ENCODE data around the gene MAP7D1. TPM values are rescaled to one million over a fixed set of nuclear protein-coding genes. Genes with fewer than 3 reads are reported as not detected.

MAP7D1 gene
- total RNA-seq, 1 donor from 2014 or later, result 383 TPM

GRCh38 chr1:36125129-36125991 is 30.6 kb upstream of the MAP7D1 start, which contains the start of gene COL8A2:
Gene COL8A2, minus strand, starts transcription at chr1:36125222. Its CDS starts 24,980 bp downstream, at chr1:36100242.
- DNase-seq (ENCODE audit: missing footprints) (no peak), ATAC-seq (peak; percentile 66)
- intact Hi-C loops (cut with DNase I), result no loop called here

DNA sequence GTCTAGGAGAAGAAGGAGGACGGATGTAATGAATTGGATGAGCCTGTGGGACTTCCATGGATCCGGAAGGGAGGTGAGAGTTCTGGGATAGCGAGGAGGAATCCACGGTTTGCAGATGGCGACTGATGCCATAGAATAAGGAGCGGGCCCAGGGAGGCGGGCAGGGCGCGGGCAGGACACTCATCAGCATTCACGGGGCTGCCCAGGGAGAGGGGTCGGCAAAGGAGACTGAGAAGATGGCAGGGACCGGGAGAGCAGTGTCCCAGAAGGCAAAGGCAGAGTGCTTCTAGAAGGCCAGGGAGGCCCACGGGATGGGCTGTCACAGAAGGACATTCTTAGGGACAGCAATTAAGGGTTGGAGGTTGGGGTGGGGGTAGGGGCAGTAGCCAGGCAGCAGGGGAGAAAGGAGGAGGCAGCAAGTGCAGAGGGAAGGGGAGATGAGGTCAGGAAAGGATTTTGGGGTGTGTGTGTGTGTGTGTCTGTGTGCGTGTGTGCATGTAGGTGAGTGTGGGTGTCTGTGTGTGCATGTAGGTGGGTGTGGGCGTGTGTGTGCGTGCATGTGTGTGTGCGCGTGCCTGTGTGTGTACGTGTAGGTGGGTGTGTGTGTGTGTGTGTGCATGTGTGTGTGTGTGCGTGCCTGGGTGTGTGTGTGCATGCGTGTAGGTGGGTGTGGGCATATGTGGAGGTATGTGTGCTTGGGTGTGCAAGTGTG is 29.8 kb upstream of the MAP7D1 start:
- ATAC-seq (no peak), DNase-seq (ENCODE audit: missing footprints) (no peak)
- intact Hi-C loops (cut with DNase I), result no loop called here

GRCh38 chr1:36126797-36127500 is 29.0 kb upstream of the MAP7D1 start:
- ATAC-seq, result no peak

DNA sequence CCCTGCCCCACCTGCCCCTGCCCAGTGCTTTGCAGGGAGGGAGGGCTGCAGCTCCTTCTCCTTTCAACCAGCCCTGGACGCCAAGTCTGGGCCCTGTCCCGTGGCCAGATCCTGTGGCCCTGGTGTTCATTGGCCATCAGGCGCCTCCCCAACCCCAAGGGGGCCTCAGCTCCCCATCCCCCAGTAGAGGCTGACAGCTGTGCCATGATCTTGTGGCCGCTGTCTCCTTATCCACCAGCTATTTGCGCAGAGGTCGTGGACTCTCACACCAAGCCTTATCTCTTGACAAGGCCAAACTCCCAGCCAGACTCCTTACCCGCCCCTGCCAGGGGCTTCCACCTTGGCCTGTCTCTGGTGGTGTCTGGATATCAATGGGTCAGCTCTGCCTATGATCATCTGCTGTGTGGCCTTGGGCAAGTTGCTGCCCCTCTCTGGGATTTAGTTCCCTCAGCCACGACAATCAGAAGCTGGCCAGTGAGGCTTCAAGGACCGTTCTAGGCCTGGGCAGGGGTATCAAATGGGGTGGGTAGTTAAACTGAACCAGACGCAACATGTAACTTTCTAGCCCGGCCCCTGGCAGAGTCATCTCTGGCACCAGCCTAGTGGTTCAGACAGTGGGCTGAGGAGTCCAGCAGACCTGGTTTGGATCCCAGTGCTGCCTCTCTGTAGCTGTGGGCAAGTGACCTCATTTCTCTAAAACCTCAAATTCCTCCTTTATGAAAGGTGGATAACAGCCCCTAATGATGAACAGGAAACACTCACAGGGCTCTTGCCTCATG is 27.6 kb upstream of the MAP7D1 start:
- ATAC-seq, result no peak
- DNase-seq (ENCODE audit: missing footprints), result no peak
- intact Hi-C loops (cut with DNase I), result no loop called here

More at GRCh38 chr1:36126797-36127500, 29.0 kb upstream of the MAP7D1 start:
- DNase-seq (ENCODE audit: missing footprints), result no peak
- intact Hi-C loops (cut with DNase I), result no loop called here

GRCh38 chr1:36128905-36129206 is 27.1 kb upstream of the MAP7D1 start:
- DNase-seq (ENCODE audit: missing footprints) (no peak), ATAC-seq (no peak)
- intact Hi-C loops (cut with DNase I), result no loop called here

DNA sequence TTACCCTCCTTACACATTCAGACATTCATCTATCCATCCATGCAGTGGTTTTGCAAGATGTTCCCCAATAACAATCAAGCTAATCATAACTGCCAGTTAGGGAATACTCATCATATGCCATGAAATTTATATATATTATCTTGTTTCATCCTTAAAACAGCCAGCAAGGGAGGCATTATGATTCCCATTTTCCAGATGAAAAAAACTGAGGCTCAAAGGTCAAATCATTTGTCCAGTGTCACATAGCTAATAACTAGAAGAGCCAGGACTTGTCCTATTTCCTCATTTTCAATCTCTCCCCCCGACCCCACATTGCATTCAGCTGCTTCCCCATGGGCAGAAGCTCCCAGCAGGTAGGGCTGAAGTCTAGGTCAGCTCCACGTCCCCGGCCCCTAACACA is 23.9 kb upstream of the MAP7D1 start:
- intact Hi-C loops (cut with DNase I), result no loop called here
- ATAC-seq (no peak), DNase-seq (ENCODE audit: missing footprints) (no peak)

DNA sequence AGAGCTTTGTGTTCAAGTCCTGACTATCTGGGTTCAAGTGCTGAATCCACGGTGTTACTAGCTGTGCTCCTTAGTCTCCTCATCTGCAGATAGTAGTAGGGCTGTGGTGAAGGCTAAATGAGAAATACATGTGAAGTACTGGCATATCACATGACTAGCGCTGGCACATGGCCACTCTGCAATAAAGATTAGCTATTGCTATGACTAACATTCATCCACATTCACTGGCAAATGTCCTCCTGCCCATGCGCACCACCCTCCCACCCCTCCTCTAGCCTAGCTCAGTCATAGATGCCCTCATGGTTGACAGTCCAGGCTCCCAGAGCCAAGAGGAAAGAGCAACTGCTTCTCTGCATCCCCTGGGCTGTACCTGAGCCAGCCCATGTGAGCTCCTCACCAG is 22.5 kb upstream of the MAP7D1 start:
- DNase-seq (ENCODE audit: missing footprints) (no peak), ATAC-seq (peak; percentile 34)
- intact Hi-C loops (cut with DNase I), result no loop called here

- intact Hi-C loops (cut with DNase I), result loop anchor here (2.0 kb wide), 1 partner anchor 35 kb away; no protein-coding TSS in a partner anchor
- DNase-seq (ENCODE audit: missing footprints) (no peak), ATAC-seq (no peak)
Measured at GRCh38 chr1:36134031-36134430, 21.9 kb upstream of the MAP7D1 start.

DNA sequence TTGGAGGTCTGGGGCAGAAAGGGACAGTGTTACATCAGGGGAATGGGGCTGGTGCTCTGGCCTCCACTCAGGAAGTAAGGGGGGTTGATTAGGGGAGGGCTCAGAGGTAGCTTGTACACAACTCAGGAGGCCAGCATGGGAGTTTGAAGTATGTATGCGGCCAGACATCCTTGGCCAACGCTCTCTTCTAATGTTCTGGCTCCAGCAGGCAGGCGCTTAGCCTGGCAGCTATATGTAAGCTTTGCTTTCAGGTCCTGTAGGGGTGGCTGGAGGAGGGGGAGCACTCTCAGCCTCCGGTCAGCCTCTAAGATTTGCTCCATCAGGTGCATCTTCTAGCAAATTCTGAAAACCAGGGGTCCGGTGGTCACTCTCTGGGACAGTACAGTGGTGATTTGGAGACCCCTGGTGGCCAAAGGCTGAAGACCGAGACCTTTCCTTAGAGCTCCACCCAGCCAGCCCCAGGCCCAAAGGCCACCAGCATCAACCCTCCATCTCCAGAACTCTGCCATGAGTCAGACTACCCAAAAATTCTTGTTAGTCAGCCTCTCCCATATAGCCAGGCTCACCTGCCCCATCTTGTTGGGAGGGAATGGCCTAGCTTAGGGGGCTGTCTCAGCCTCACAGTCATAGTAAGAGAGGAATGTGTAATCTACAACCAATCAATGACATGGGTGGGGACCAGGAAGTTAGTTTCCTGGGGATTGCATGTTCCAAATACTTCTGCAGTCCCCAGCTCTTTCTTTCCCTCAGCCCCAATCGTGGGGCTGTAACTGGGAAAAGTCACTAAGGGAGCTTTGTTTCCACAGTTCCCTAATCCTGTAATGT is 21.2 kb upstream of the MAP7D1 start:
- intact Hi-C loops (cut with DNase I), result loop anchor here (2.0 kb wide), 1 partner anchor 36 kb away; no protein-coding TSS in a partner anchor

GRCh38 chr1:36135330-36135667 is 20.7 kb upstream of the MAP7D1 start:
- intact Hi-C loops (cut with DNase I), result loop anchor here (2.0 kb wide), 1 partner anchor 36 kb away; no protein-coding TSS in a partner anchor
- ATAC-seq, result no peak
- DNase-seq (ENCODE audit: missing footprints), result no peak

More for the DNA sequence above, 21.2 kb upstream of the MAP7D1 start:
- DNase-seq (ENCODE audit: missing footprints) (no peak), ATAC-seq (peak; percentile 66)

GRCh38 chr1:36135796-36136195 is 20.2 kb upstream of the MAP7D1 start:
- DNase-seq (ENCODE audit: missing footprints), result no peak
- ATAC-seq, result no peak
- intact Hi-C loops (cut with DNase I), result loop anchor here (2.0 kb wide), 1 partner anchor 37 kb away; no protein-coding TSS in a partner anchor

- intact Hi-C loops (cut with DNase I), result no loop called here
- DNase-seq (ENCODE audit: missing footprints) (no peak), ATAC-seq (peak; percentile 58)
Measured at GRCh38 chr1:36136535-36136934, 19.4 kb upstream of the MAP7D1 start.

DNA sequence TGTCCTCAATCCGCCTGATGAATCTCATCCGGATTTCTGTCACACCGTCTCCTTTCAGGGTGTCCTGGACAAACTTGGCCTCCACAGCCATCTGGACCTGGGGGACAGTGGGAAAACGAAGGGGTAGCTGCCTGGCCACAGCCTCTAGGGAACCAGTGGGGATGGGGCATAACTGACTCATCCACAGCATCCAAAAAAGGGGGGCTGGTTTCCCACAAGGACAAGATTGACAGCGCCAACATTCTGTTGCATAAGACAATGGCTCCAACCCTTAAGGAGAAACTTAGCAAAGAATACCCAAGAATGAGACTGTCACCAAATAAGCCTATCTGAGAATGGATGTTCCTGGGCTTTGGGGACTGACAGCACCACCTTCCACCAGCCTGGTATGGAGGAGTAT is 18.7 kb upstream of the MAP7D1 start:
- intact Hi-C loops (cut with DNase I), result no loop called here
- no peak for DNase-seq (ENCODE audit: missing footprints)
- no peak for ATAC-seq

DNA sequence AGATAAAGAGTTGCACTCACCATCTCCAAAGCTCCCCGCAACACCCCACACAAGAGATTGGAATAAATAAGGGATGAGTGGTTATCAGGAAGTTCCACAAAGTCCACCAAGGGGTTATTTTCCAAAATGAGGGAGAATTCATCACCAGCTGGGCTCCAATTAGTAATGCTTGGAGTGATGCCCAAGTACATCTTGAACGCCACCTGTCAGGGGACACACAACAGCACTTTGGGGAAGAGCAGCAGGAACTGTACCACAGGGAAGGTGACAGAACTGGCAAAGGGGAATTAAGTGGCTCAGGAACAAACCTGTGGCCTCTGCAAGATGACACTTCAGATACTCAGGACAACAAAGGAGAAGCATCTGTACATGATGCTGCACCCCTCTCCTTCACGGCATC is 18.2 kb upstream of the MAP7D1 start:
- no peak for ATAC-seq
- DNase-seq (ENCODE audit: missing footprints), result no peak
- intact Hi-C loops (cut with DNase I), result no loop called here

DNA sequence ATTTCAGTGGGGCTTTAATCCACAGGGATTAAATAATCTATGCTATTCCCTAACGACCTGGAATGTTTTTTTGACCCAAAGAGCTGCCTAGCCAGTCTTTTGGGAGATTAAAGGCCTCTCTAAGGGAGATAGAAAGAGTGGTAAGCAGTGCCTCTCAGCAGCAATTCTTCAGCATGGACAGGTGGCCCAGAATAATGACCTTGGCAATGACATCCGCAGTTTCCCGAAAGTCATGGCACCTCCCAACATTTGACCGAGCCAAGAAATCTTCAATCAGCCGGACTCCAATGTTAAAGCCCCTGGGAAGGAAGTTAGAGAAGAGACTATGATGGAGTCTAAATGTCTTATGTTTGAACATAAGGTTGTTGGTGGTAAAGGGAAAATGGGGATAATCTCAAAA is 16.4 kb upstream of the MAP7D1 start:
- intact Hi-C loops (cut with DNase I), result no loop called here
- ATAC-seq, result no peak
- no peak for DNase-seq (ENCODE audit: missing footprints)

DNA sequence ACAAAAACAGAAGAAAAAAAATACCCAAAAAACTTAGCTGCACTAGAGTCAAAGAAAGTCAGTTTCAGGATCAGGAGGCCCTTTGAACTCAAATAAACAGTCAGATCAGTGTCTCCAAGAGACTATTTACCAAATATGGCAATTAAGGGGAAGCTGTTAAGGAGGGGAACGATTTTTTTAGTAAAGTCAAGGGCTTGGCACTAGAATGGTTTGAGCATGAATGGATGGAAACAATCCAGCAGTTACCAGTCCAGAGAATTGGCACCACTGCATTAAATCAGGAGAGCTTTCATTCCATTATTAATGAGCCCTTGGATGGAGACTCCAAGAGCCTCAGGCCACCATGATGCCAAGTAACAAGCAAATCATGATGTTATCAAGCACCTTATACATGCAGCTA is 13.8 kb upstream of the MAP7D1 start:
- ATAC-seq, result no peak
- intact Hi-C loops (cut with DNase I), result no loop called here
- no peak for DNase-seq (ENCODE audit: missing footprints)

GRCh38 chr1:36143424-36143823 is 12.5 kb upstream of the MAP7D1 start:
- no peak for DNase-seq (ENCODE audit: missing footprints)
- intact Hi-C loops (cut with DNase I), result no loop called here
- no peak for ATAC-seq

GRCh38 chr1:36144413-36144812 is 11.5 kb upstream of the MAP7D1 start:
- intact Hi-C loops (cut with DNase I), result no loop called here
- no peak for ATAC-seq
- DNase-seq (ENCODE audit: missing footprints), result no peak
